Activated CD4-positive, alpha-beta T cell treated with anti-CD3 and anti-CD28 coated beads, Interleukin-2, amount 10 ng/mL, durations not matched to agents 7 days and 5 days (primary cell): ENCODE measurements around the gene MACF1. TPM values are rescaled to one million over a fixed set of nuclear protein-coding genes. Genes with fewer than 3 reads are reported as not detected.
"Not testable (repeated sequence)": the region's sequence is repeated elsewhere in the genome, so short reads cannot be mapped to it uniquely, and the experiment has no call there.

Experiments used
- CTCF ChIA-PET: fragments of 350-600 bp; sonication (Branson Sonifier 250); formaldehyde crosslinking; loops from one replicate; lab custom pipeline; 2021; ENCODE audit warnings: antibody characterized with exemption; lab: Charles Lee
- POLR2A ChIA-PET: fragments of 350-600 bp; sonication (Branson Sonifier 250); formaldehyde crosslinking; loops from one replicate; lab custom pipeline; 2021; ENCODE audit warnings: antibody characterized with exemption; lab: Charles Lee
- DNase-seq: peaks from one replicate; pipeline ENCODE4 v3.0.0-alpha.2; 2020
- H3K27ac Mint-ChIP-seq: one replicate; pipeline ENCODE4 v1.8.0; 2021; ENCODE audit warnings: mild to moderate bottlenecking, moderate library complexity, mixed read lengths
- H3K27me3 Mint-ChIP-seq: one replicate; pipeline ENCODE4 v1.8.0; 2021; ENCODE audit warnings: mixed read lengths
- H3K36me3 Mint-ChIP-seq: one replicate; pipeline ENCODE4 v1.8.0; 2021; ENCODE audit warnings: low read depth, mixed read lengths
- H3K4me1 Mint-ChIP-seq: one replicate; pipeline ENCODE4 v1.8.0; 2021; ENCODE audit warnings: mixed read lengths
- H3K4me3 Mint-ChIP-seq: one replicate; pipeline ENCODE4 v1.8.0; 2021; ENCODE audit warnings: mild to moderate bottlenecking, moderate library complexity, mixed read lengths
- H3K9me3 Mint-ChIP-seq: one replicate; pipeline ENCODE4 v1.8.0; 2021; ENCODE audit warnings: mixed read lengths
- total RNA-seq, 2 experiments: library from RNA; stranded (reverse); gene quantifications; one replicate each; pipeline ENCODE4 v1.2.3, GENCODE V29; 2021

MACF1 gene
- total RNA-seq, 2 experiments from 2014 or later, result 375 to 395 TPM

- H3K9me3 Mint-ChIP-seq, result no peaks in the 10 kb centered on the region
- H3K4me3 Mint-ChIP-seq, result no peak overlapping the region
- H3K27me3 Mint-ChIP-seq, result no peaks in the 10 kb centered on the region
- CTCF ChIA-PET, result interaction anchor here (0.8 kb wide), 1 partner anchor 16 kb away, joined by 3 read pairs; no protein-coding TSS in a partner anchor
- H3K4me1 Mint-ChIP-seq, result no peaks in the 10 kb centered on the region
- POLR2A ChIA-PET, result no interaction called here
- peaks cover 67% of the 10 kb centered on the region for H3K36me3 Mint-ChIP-seq
- no peak overlapping the region for H3K27ac Mint-ChIP-seq
- no peak for DNase-seq
Measured at GRCh38 chr1:39427912-39428311, 223.4 kb downstream of the MACF1 start.

- Mint-ChIP-seq H3K27me3 (no peaks in the 10 kb centered on the region), H3K9me3 (no peaks in the 10 kb centered on the region), H3K36me3 (peaks cover 78% of the 10 kb centered on the region), H3K27ac (no peak overlapping the region), H3K4me1 (no peaks in the 10 kb centered on the region), H3K4me3 (no peak overlapping the region)
- DNase-seq, result no peak
- CTCF ChIA-PET, result no interaction called here
- POLR2A ChIA-PET, result interaction anchor here (0.7 kb wide), 1 partner anchor 44 kb away, joined by 12 read pairs; no protein-coding TSS in a partner anchor
Measured at GRCh38 chr1:39431927-39432326, 227.4 kb downstream of the MACF1 start.

- Mint-ChIP-seq H3K27me3 (no peaks in the 10 kb centered on the region), H3K27ac (no peak overlapping the region), H3K9me3 (no peaks in the 10 kb centered on the region), H3K36me3 (peaks cover 69% of the 10 kb centered on the region), H3K4me1 (no peaks in the 10 kb centered on the region), H3K4me3 (no peak overlapping the region)
- CTCF ChIA-PET, result interaction anchor here (0.6 to 1.3 kb wide), 4 partner anchors 10 to 18 kb away, joined by 3 to 6 read pairs (median 4); no protein-coding TSS in a partner anchor
- no peak for DNase-seq
- POLR2A ChIA-PET, result no interaction called here
Measured at GRCh38 chr1:39434797-39435395, 230.4 kb downstream of the MACF1 start.

- POLR2A ChIA-PET, result no interaction called here
- Mint-ChIP-seq H3K4me3 (no peak overlapping the region), H3K27ac (no peak overlapping the region), H3K9me3 (no peaks in the 10 kb centered on the region), H3K27me3 (no peaks in the 10 kb centered on the region), H3K36me3 (peaks cover 67% of the 10 kb centered on the region), H3K4me1 (no peaks in the 10 kb centered on the region)
- CTCF ChIA-PET, result interaction anchor here (1.0 to 1.3 kb wide), 3 partner anchors 11 to 15 kb away, joined by 3 to 6 read pairs (median 4); no protein-coding TSS in a partner anchor
- DNase-seq, result no peak
Measured at GRCh38 chr1:39435597-39435996, 231.1 kb downstream of the MACF1 start.

- no peaks in the 10 kb centered on the region for H3K4me1 Mint-ChIP-seq
- no peaks in the 10 kb centered on the region for H3K9me3 Mint-ChIP-seq
- H3K27ac Mint-ChIP-seq, result no peak overlapping the region
- POLR2A ChIA-PET, result no interaction called here
- CTCF ChIA-PET, result interaction anchor here (0.6 kb wide), 1 partner anchor 117 kb away, joined by 3 read pairs; no protein-coding TSS in a partner anchor
- no peak overlapping the region for H3K4me3 Mint-ChIP-seq
- DNase-seq, result no peak
- H3K27me3 Mint-ChIP-seq, result no peaks in the 10 kb centered on the region
- H3K36me3 Mint-ChIP-seq, result peaks cover 64% of the 10 kb centered on the region
Measured at GRCh38 chr1:39436842-39437241, 232.3 kb downstream of the MACF1 start.

DNA sequence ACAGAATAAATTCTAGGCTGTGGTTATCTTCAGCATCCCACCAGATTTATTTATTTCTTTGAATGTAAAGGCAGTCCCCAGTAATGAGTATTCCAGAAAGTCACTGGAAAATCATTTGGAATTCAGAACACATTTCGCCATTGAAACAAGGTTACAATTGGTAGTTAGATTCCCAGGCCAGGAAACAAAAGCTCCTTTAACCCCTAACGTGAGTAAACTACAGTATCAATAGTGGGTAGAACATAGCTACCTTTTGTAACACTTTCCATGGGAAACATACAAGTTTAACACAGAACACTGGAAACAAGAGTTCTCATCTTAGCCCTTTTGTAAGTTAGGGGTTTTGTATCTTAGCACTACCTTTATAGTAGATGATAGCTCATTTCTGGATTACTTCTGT is 233.5 kb downstream of the MACF1 start:
- Mint-ChIP-seq H3K27me3 (no peaks in the 10 kb centered on the region), H3K27ac (no peak overlapping the region), H3K9me3 (no peaks in the 10 kb centered on the region), H3K36me3 (peaks cover 65% of the 10 kb centered on the region), H3K4me3 (no peak overlapping the region), H3K4me1 (no peaks in the 10 kb centered on the region)
- ChIA-PET POLR2A (no interaction called here), CTCF (interaction anchor here (0.9 kb wide), 1 partner anchor 19 kb away, joined by 3 read pairs; no protein-coding TSS in a partner anchor)
- no peak for DNase-seq

- Mint-ChIP-seq H3K9me3 (no peaks in the 10 kb centered on the region), H3K36me3 (peaks cover 71% of the 10 kb centered on the region), H3K27me3 (no peaks in the 10 kb centered on the region), H3K4me1 (no peaks in the 10 kb centered on the region), H3K4me3 (no peak overlapping the region), H3K27ac (peak overlapping the region; percentile 4)
- ChIA-PET POLR2A (no interaction called here), CTCF (no interaction called here)
- DNase-seq, result no peak
Measured at GRCh38 chr1:39440856-39441255, 236.4 kb downstream of the MACF1 start.

DNA sequence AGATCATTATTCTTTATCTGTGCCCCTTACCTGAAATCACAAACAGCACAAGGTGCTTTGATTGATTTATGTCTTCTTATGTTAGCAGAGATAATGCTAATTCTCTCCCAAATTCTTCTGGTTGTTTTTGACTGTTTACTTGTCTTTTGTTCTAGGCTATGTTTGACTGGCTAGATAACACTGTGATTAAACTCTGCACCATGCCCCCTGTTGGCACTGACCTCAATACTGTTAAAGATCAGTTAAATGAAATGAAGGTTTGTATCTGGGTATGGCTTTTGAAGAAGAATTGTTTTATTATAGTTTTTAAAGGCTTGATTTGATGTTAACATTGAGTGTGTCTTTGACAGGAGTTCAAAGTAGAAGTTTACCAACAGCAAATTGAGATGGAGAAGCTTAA is 237.3 kb downstream of the MACF1 start:
- no peaks in the 10 kb centered on the region for H3K9me3 Mint-ChIP-seq
- peaks cover 64% of the 10 kb centered on the region for H3K36me3 Mint-ChIP-seq
- H3K27me3 Mint-ChIP-seq, result no peaks in the 10 kb centered on the region
- POLR2A ChIA-PET, result no interaction called here
- no peak overlapping the region for H3K4me3 Mint-ChIP-seq
- H3K27ac Mint-ChIP-seq, result no peak overlapping the region
- H3K4me1 Mint-ChIP-seq, result no peaks in the 10 kb centered on the region
- no peak for DNase-seq
- CTCF ChIA-PET, result interaction anchor here (0.8 to 1.6 kb wide), 3 partner anchors 19 to 33 kb away, joined by 3 to 4 read pairs (median 3); no protein-coding TSS in a partner anchor

GRCh38 chr1:39445573-39445972 is 241.1 kb downstream of the MACF1 start:
- no peaks in the 10 kb centered on the region for H3K27me3 Mint-ChIP-seq
- POLR2A ChIA-PET, result no interaction called here
- DNase-seq, result no peak
- CTCF ChIA-PET, result no interaction called here
- H3K4me1 Mint-ChIP-seq, result no peaks in the 10 kb centered on the region
- no peaks in the 10 kb centered on the region for H3K9me3 Mint-ChIP-seq
- no peak overlapping the region for H3K4me3 Mint-ChIP-seq
- H3K27ac Mint-ChIP-seq, result no peak overlapping the region
- H3K36me3 Mint-ChIP-seq, result peaks cover 74% of the 10 kb centered on the region

DNA sequence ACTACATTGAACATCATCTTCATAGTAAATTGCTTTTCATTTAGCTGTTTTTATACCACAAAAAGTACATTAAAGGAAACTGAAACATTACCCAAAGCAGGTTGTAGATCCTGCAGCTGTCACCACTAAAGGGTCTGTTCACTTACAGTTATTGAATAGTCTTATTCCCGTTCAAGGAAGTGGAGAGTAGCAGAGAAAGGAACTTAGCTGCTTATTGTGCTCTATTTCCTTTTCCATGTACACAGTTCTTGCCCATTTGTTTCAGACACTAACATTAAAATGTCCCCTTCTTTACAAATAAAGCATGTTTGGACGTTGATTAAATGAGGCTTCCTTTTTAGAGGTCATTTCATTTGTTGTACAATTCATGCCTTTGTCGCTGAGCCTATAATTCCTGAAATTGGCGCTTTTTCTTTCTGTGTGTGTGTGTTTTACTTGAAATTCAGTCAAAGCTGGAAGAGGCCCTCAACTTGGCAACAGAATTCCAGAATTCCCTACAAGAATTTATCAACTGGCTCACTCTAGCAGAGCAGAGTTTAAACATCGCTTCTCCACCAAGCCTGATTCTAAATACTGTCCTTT is 242.6 kb downstream of the MACF1 start:
- Mint-ChIP-seq H3K4me1 (peaks cover 8% of the 10 kb centered on the region), H3K4me3 (no peak overlapping the region), H3K36me3 (peaks cover 79% of the 10 kb centered on the region), H3K27ac (no peak overlapping the region), H3K27me3 (no peaks in the 10 kb centered on the region), H3K9me3 (no peaks in the 10 kb centered on the region)
- no peak for DNase-seq
- POLR2A ChIA-PET, result no interaction called here
- CTCF ChIA-PET, result interaction anchor here (0.8 to 1.1 kb wide), 2 partner anchors 12 to 221 kb away, joined by 3 read pairs; no protein-coding TSS in a partner anchor

DNA sequence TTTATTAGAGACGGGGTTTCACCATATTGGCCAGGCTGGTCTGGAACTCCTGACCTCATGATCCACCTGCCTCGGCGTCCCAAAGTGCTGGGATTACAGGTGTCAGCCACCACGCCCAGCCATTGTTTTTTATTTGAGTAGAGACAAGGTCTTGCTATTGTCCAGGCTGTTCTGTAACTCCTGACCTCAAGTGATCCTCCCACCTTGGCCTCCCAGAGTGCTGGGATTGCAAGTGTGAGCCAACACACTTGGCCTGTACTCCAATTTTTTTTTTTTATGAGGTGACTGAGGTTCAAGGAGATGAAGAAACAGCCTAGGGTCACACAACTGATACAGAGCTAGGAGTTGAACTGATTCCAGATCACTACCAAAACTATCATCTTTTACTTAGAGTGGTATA is 245.5 kb downstream of the MACF1 start:
- H3K27ac Mint-ChIP-seq, H3K9me3 Mint-ChIP-seq, H3K27me3 Mint-ChIP-seq, POLR2A ChIA-PET, DNase-seq, CTCF ChIA-PET, H3K4me3 Mint-ChIP-seq: not testable (repeated sequence)
- peaks cover 17% of the 10 kb centered on the region for H3K4me1 Mint-ChIP-seq
- peaks cover 73% of the 10 kb centered on the region for H3K36me3 Mint-ChIP-seq

- peaks cover 17% of the 10 kb centered on the region for H3K4me1 Mint-ChIP-seq
- POLR2A ChIA-PET, result no interaction called here
- H3K36me3 Mint-ChIP-seq, result peaks cover 71% of the 10 kb centered on the region
- H3K27ac Mint-ChIP-seq, result no peak overlapping the region
- no peaks in the 10 kb centered on the region for H3K27me3 Mint-ChIP-seq
- CTCF ChIA-PET, result no interaction called here
- no peaks in the 10 kb centered on the region for H3K9me3 Mint-ChIP-seq
- H3K4me3 Mint-ChIP-seq, result no peak overlapping the region
- no peak for DNase-seq
Measured at GRCh38 chr1:39450956-39451606, 246.6 kb downstream of the MACF1 start.

DNA sequence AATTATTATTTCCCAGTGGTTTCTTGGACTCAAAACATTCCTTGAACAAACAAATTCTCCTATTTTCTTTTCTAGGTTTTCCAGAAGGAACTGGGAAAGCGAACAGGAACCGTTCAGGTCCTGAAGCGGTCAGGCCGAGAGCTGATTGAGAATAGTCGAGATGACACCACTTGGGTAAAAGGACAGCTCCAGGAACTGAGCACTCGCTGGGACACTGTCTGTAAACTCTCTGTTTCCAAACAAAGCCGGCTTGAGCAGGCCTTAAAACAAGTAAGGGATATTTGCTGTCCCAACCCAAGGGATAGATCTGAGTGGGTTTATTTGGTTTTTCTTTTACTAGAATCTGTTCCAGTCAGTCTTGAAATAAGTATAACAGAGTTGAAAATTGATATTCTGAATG is 247.6 kb downstream of the MACF1 start:
- Mint-ChIP-seq H3K4me3 (no peak overlapping the region), H3K36me3 (peaks cover 75% of the 10 kb centered on the region), H3K9me3 (no peaks in the 10 kb centered on the region), H3K27me3 (no peaks in the 10 kb centered on the region), H3K27ac (no peak overlapping the region), H3K4me1 (peaks cover 17% of the 10 kb centered on the region)
- ChIA-PET CTCF (interaction anchor here (0.8 kb wide), 1 partner anchor 41 kb away, joined by 4 read pairs; no protein-coding TSS in a partner anchor), POLR2A (interaction anchor here (0.6 kb wide), 1 partner anchor 261 kb away, joined by 3 read pairs; no protein-coding TSS in a partner anchor)
- no peak for DNase-seq
